Left hindlimb (tissue), 1 donor: ENCODE measurements around the gene SLFNL1.
A peak's percentile ranks its signal among the peaks of the same experiment; 100 is the strongest.

Experiments used
- DNase-seq: peaks from one replicate; pipeline ENCODE4 v3.0.0-alpha.2; 2018

Gene SLFNL1

DNA sequence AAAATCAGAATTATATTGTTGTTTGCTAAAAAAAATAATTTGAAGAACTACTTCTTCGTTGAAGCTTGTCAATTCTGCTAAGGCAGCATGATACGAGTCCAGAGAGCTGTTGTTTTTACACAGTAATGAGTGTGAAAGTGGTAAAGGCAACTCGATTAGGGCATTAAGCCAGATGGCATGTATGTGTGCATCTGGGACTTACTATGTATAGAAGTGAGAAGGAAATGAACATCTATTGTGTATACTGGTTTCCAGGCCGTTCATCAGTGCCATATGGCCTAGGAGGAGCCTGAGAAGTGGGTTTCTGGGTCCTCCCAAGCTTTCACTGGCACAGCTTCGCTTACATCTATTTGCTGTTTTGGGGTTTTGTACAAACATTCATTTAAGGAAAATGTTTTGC, 36.4 kb downstream of the SLFNL1 start:
- DNase-seq: no peak

DNA sequence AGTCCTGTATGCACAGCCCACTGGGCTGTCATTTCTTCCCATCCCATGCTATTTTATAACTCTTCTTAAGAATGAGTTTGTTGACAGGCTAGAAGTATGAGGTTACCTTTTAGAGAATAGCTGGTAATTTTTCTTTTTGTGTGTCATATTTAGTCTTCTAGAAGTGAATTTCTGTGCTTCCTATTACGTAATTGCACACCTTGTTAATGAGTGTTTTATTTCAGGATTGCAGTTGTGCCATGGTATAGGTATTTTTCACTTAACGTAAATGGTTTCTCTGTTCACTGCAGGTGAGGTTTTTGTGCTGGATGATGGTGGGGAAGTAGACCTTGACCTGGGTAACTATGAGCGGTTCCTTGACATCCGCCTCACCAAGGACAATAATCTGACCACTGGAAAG, 37.0 kb downstream of the SLFNL1 start:
- DNase-seq: no peak

- no peak for DNase-seq
Measured at GRCh38 chr1:40984066-40984465, 37.5 kb downstream of the SLFNL1 start.

DNA sequence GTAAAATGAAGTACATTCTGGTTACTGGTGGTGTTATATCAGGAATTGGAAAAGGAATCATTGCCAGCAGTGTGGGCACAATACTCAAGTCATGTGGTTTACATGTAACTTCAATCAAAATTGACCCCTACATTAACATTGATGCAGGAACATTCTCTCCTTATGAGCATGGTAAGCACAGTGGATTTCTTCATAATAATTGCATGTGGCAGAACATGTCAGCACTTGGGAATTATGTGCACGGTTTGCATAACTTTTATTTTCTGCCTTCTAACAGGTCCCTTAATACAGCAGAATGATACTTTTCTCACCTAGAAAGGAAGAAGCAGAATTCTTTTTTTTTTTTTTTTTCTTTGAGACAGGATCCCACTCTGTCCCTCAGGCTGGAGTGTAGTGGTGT, 38.2 kb downstream of the SLFNL1 start:
- DNase-seq: no peak

DNA sequence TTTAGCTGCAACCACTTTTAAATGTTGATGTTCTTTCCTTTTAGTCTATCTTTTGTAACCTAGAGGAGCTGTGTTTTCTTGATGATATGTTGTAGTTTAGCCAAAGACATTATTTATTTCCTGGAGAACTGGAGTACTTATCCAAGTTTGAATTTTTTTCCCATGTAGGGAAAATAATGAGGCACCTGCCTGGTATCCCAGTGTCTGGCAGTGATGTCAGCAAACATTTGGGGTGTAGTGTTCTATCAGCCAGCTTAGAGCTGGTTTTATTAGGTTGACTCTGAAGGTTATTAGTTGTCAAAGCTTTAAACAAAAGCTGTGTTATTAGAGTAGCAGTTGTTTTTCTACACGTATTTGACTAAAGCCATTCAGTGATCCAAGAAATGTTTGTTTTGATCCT, 38.8 kb downstream of the SLFNL1 start:
- no peak for DNase-seq

DNA sequence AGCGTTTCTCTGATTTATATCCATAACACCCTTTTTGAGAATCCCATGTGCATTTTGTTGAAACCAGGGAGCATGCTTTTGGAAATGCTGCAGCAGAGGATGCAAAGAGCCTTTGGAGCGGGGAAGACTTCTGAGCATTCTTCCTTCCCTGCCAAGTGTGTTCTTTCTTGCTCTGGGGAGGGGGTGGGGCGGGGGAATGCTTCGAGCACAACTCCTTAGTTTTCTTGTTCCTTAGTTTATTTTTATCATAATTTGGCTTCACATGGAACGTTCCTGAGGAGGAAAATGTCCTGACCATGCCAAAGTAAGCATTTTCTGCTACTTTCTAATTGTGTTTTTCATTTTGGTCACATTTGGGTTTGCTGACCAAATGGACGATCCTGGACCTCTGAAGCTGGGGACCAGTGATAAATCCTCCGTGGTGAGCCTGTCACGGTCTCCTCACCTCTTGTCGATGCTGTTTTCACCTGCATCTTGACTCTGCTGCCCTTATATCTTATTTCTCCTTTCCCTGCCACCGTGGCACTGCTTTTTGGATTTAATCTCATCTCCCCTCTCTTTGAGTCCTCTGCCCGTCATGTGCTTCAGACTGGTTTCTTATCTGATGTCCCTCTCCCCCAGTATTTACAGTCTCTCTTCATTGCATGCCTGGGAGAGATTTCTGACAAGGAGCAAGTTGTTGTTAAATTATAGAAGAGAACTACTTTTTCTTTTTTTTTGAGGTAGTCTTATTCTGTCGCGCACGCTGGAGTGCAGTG, 39.7 kb downstream of the SLFNL1 start:
- peak; percentile 50 for DNase-seq

DNA sequence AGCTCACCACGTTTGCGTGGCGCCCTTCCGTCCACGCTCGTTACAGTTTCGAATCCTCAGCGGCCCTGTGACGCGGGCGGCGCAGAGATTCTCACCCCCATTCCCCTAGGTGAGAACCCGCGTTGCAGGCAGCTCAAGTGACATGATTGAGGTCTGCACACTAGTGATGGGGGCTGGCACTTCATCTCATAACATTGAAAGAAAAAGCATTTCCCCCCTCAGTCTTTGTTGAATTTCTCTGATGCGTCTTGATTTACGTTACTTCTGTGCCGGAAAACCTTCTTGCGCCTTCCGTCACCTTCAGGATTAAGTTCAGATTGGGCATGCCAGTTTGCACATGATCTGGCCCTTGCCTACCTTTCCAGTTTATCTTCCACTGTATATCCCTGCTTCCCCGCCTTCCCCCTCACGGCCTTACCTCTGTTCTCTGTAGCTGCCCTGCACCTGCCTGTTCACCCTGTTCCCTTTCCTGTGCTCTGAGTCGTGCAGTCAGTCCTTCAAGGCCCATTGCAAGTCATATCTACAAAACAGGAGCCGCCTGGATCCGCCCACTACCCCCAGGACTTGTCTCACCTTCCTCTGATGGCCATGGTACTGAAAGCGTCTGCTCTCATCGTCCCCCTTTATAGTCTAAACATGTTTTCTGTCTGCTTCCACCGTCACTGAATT, 40.9 kb downstream of the SLFNL1 start:
- no peak for DNase-seq

GRCh38 chr1:40980068-40980452, 41.5 kb downstream of the SLFNL1 start:
- no peak for DNase-seq

DNA sequence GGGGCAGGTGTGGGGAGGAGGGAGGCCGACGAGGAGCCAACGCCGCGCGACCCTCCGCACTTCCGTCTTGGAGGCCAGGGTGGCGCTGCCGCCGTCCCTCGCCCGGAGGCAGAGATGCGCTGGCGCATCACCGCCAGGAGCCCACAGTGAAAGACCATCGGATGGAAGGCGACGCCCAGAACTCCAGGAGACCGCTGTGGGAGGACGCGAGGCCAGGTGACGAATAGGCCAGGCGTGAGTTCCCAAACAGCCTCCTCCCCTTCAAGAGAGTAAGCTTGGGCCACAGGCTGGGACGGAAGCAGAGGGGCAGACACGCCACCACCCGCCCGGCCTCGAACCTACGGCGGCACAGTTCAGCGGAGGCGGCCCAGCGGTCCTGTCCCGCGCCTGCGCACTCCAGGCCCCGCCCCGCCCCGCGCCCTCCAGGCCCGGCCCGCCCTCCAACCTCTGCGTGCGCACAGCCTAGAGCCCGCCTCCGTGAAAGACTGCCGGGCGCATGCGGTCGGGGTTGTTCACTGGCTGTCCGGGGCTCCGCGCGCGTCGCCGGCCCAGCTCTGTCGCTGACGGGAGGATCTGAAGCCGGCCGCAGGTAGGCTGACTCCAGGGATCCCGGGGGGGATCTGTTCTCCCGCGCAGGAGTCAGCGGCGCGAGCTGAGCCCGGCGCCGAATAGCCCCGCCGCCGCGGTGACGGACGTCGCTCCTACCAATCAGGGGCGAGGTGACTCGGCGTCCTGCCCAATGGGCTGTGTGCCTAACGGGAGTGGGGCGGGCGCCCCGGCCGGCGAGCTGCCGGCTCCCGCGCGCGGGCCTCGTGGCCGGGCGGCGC, 42.1 kb downstream of the SLFNL1 start, which contains the start of gene CTPS1:
Gene CTPS1 (plus strand): TSS at position 456 of the 827 bp plus-strand sequence. CDS start 3,595 bp downstream, outside the sequence.
- DNase-seq: peak; percentile 98

DNA sequence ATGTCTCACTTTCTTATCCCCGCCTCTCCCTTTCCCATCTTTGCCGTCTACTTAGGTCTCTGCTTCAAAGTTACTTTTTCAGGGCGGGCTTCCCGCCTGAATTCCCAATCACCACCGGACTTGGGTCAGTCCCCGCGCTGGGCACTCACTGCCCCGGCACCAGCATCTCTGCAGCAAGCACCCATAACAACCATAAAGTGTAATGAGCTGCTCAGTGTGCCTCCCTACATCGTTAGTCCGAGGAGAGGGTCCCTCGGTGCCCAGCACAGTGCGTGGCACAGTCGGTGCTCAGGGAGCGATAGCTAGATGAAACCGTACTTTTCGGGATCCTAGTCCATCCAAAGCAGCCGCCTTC, 42.7 kb downstream of the SLFNL1 start:
- DNase-seq: no peak

DNA sequence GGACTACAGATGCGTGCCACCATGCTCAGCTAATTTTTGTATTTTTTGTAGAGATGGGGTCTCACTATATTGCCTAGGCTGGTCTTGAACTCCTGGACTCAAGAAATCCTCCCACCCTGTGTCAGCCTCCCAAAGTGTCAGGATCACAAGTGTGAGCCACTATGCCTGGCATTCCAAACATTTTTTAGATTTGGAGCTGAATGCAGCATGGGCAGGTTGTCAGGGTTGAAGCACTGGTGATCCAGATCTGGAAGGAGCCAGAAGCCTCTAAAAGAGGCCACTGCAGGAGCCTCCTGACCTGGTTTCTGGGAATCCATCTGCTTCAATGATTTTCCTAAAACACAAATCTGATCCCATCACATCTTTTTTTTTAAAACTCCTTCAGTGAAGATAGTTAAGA, 43.8 kb downstream of the SLFNL1 start:
- DNase-seq: no peak

GRCh38 chr1:40976952-40977690, 44.4 kb downstream of the SLFNL1 start:
- DNase-seq: no peak

DNA sequence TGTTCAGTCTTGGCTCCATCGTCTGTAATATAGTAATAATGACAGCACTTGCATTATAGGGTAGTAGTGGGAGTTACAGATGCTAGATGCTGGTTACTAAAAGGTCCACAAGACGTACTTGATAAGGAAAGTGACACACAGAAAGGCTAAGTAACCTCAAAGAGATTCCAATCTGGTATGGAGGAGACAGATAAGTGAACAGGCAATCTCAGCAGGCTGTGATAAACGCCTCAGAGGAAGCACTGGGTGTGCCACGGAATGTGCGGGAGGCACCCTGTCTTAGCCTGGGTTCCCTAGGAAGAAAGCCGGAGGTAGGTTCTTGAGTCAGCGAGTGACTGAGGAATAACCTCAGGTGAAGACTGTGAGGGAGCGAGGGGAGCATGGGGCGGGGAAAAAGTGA, 46.6 kb downstream of the SLFNL1 start:
- DNase-seq: no peak

GRCh38 chr1:40973912-40974311, 47.6 kb downstream of the SLFNL1 start:
- DNase-seq: no peak

GRCh38 chr1:40971966-40972365, 49.6 kb downstream of the SLFNL1 start:
- DNase-seq: no peak

GRCh38 chr1:40969445-40969844, 52.1 kb downstream of the SLFNL1 start:
- DNase-seq: no peak

DNA sequence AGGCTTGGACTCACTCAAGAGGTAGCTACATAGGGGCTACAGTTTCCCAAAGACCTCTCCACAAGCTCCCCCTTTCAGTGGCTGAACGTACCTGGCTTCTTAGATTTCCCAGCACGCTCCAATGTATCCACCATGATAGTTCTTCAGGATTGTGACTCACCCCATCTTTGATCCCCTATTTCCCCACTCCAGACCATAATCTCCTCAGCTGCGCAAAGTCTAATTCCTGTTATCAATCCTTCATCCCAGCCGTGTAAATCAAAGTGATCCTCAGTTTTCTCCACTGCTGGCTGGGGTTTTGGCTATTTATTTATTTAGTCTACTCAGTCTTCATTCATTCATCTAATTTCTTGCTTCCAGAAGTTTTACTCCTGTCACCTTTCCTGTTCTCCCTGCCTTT, 55.1 kb downstream of the SLFNL1 start:
- DNase-seq: no peak
